ENCODE results near the gene ARL4D. TPM values are rescaled to one million over a fixed set of nuclear protein-coding genes. Genes with fewer than 3 reads are reported as not detected.

The ARL4D gene
- total RNA-seq, 1 donor = 22.2 TPM

- H3K4me3 ChIP-seq (ENCODE audit: low read depth, low read length) = no peak overlapping the region
- no peak for TF ChIP-seq CTCF (IDR thresholded peaks at IDR 0.05; ENCODE audit: insufficient read depth, low read length)
- no peak for DNase-seq (ENCODE audit: low read depth)
Observed at GRCh38 chr17:43438626-43439025, 39.8 kb downstream of the ARL4D start.

GRCh38 chr17:43439041-43439440 lies 40.2 kb downstream of the ARL4D start:
- H3K4me3 ChIP-seq (ENCODE audit: low read depth, low read length) = no peak overlapping the region
- no peak for TF ChIP-seq CTCF (IDR thresholded peaks at IDR 0.05; ENCODE audit: insufficient read depth, low read length)
- DNase-seq (ENCODE audit: low read depth) = no peak

- DNase-seq (ENCODE audit: low read depth) = peak; percentile 79
- TF ChIP-seq CTCF (IDR thresholded peaks at IDR 0.05; ENCODE audit: insufficient read depth, low read length) = no peak
- no peak overlapping the region for H3K4me3 ChIP-seq (ENCODE audit: low read depth, low read length)
Observed at GRCh38 chr17:43442711-43443110, 43.9 kb downstream of the ARL4D start.

GRCh38 chr17:43443381-43443780 lies 44.6 kb downstream of the ARL4D start:
- H3K4me3 ChIP-seq (ENCODE audit: low read depth, low read length) = no peak overlapping the region
- no peak for DNase-seq (ENCODE audit: low read depth)
- no peak for TF ChIP-seq CTCF (IDR thresholded peaks at IDR 0.05; ENCODE audit: insufficient read depth, low read length)

- DNase-seq (ENCODE audit: low read depth) = no peak
- no peak for TF ChIP-seq CTCF (IDR thresholded peaks at IDR 0.05; ENCODE audit: insufficient read depth, low read length)
- no peak overlapping the region for H3K4me3 ChIP-seq (ENCODE audit: low read depth, low read length)
Observed at GRCh38 chr17:43444223-43445008, 45.6 kb downstream of the ARL4D start.

- no peak for TF ChIP-seq CTCF (IDR thresholded peaks at IDR 0.05; ENCODE audit: insufficient read depth, low read length)
- no peak overlapping the region for H3K4me3 ChIP-seq (ENCODE audit: low read depth, low read length)
- DNase-seq (ENCODE audit: low read depth) = no peak
Observed at GRCh38 chr17:43445009-43445589, 46.3 kb downstream of the ARL4D start.
